ENCODE results near the gene PLB1. TPM values are rescaled to one million over a fixed set of nuclear protein-coding genes. Genes with fewer than 3 reads are reported as not detected.

The PLB1 gene
- total RNA-seq, 1 experiment from 2014 or later = 0.44 TPM

GRCh38 chr2:28621172-28622100 is 125.6 kb downstream of the PLB1 start:
- no peak overlapping the region for H3K27ac Mint-ChIP-seq
- TF ChIP-seq OVOL2 (CRISPR knock-in tag; IDR thresholded peaks at IDR 0.05; ENCODE audit: borderline replicate concordance) (no peak), JUN (CRISPR knock-in tag; IDR thresholded peaks at IDR 0.05) (no peak), ZNF671 (CRISPR knock-in tag; IDR thresholded peaks at IDR 0.05) (no peak), PRDM15 (CRISPR knock-in tag; IDR thresholded peaks at IDR 0.05) (no peak), EMX1 (CRISPR knock-in tag; IDR thresholded peaks at IDR 0.05) (no peak), NFYB (CRISPR knock-in tag; conservative IDR thresholded peaks at IDR 0.05; ENCODE audit: low read depth) (no peak), ZNF317 (CRISPR knock-in tag; IDR thresholded peaks at IDR 0.05; ENCODE audit: borderline replicate concordance, low read depth) (no peak)
- TF ChIP-seq, protein P1, sequence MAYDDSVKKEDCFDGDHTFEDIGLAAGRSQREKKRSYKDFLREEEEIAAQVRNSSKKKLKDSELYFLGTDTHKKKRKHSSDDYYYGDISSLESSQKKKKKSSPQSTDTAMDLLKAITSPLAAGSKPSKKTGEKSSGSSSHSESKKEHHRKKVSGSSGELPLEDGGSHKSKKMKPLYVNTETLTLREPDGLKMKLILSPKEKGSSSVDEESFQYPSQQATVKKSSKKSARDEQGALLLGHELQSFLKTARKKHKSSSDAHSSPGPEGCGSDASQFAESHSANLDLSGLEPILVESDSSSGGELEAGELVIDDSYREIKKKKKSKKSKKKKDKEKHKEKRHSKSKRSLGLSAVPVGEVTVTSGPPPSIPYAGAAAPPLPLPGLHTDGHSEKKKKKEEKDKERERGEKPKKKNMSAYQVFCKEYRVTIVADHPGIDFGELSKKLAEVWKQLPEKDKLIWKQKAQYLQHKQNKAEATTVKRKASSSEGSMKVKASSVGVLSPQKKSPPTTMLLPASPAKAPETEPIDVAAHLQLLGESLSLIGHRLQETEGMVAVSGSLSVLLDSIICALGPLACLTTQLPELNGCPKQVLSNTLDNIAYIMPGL (CRISPR knock-in tag; IDR thresholded peaks at IDR 0.05) = no peak
- TF ChIP-seq, protein P2, sequence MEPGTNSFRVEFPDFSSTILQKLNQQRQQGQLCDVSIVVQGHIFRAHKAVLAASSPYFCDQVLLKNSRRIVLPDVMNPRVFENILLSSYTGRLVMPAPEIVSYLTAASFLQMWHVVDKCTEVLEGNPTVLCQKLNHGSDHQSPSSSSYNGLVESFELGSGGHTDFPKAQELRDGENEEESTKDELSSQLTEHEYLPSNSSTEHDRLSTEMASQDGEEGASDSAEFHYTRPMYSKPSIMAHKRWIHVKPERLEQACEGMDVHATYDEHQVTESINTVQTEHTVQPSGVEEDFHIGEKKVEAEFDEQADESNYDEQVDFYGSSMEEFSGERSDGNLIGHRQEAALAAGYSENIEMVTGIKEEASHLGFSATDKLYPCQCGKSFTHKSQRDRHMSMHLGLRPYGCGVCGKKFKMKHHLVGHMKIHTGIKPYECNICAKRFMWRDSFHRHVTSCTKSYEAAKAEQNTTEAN (CRISPR knock-in tag; IDR thresholded peaks at IDR 0.05) = no peak
- no peaks in the 10 kb centered on the region for H3K36me3 Mint-ChIP-seq
- peaks cover 44% of the 10 kb centered on the region for H3K4me1 Mint-ChIP-seq
- H3K27me3 Mint-ChIP-seq (ENCODE audit: low read depth) = no peaks in the 10 kb centered on the region; the same call in 1 of the 2 replicates
- ChIA-PET CTCF (interaction anchor here (0.6 to 2.2 kb wide), 13 partner anchors 8 to 975 kb away, joined by 3 to 14 read pairs (median 4); partner anchors contain the start of gene PPP1CB), POLR2A (interaction anchor here (1.2 kb wide), 1 partner anchor 130 kb away, joined by 3 read pairs; the partner anchor contains the start of gene PPP1CB)
- no peak overlapping the region for H3K4me3 Mint-ChIP-seq
- ATAC-seq (peak; percentile 83), DNase-seq (ENCODE audit: low spot score) (peak; percentile 45)
- H3K9me3 Mint-ChIP-seq = no peaks in the 10 kb centered on the region

DNA sequence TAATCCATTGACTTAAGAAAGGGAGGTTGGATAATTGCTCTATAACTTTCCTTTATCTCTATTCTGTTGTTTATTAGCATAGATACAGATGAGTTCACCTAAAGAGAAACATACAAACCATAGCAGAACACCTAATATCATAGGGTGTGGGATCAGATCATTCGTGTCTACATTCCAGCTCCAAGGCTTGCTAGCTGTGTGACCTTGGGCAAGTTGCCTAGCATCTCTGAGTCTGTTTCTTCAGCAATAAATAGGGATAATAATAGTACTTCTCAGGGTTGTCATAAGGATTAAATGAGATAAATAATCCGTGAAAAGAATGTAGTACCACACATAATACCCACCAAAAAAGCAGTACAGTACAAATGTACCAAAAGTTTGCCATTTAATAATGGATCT is 126.2 kb downstream of the PLB1 start:
- Mint-ChIP-seq H3K9me3 (no peaks in the 10 kb centered on the region), H3K27ac (no peak overlapping the region), H3K27me3 (ENCODE audit: low read depth) (no peaks in the 10 kb centered on the region; the same call in 1 of the 2 replicates), H3K4me1 (peaks cover 44% of the 10 kb centered on the region), H3K4me3 (no peak overlapping the region), H3K36me3 (no peaks in the 10 kb centered on the region)
- ATAC-seq = no peak
- ChIA-PET POLR2A (no interaction called here), CTCF (interaction anchor here (1.0 to 2.1 kb wide), 4 partner anchors 9 to 105 kb away, joined by 4 to 14 read pairs (median 6); no protein-coding TSS in a partner anchor)
- no peak for DNase-seq (ENCODE audit: low spot score)
- TF ChIP-seq ZNF512 (CRISPR knock-in tag; IDR thresholded peaks at IDR 0.05; ENCODE audit: borderline replicate concordance) (no peak), SOX15 (CRISPR knock-in tag; IDR thresholded peaks at IDR 0.05) (no peak), ZBTB21 (CRISPR knock-in tag; IDR thresholded peaks at IDR 0.05; ENCODE audit: borderline replicate concordance) (no peak), ZNF121 (CRISPR knock-in tag; IDR thresholded peaks at IDR 0.05) (no peak), JUN (CRISPR knock-in tag; IDR thresholded peaks at IDR 0.05) (no peak), IRF2 (CRISPR knock-in tag; IDR thresholded peaks at IDR 0.05; ENCODE audit: borderline replicate concordance, low read depth) (no peak)
